Liver (tissue), 3 donors: ENCODE measurements around the gene MPP3.

Experiments used
- GABPA ChIP-seq, 2 donors: IDR thresholded peaks in 1 of 2; conservative IDR thresholded peaks in 1 of 2; 2 replicates each; pipeline ENCODE4 v1.6.1; 2016; ENCODE audit warnings: antibody characterized with exemption in 2 of 2, mild to moderate bottlenecking in 1 of 2, moderate library complexity in 1 of 2
- HNF4G ChIP-seq: IDR thresholded peaks from 2 replicates; pipeline ENCODE4 v1.6.1; 2016; ENCODE audit warnings: antibody characterized with exemption
- JUND ChIP-seq, 2 donors: IDR thresholded peaks; 2 replicates each; pipeline ENCODE4 v1.6.1; 2016; ENCODE audit warnings: antibody characterized with exemption in 2 of 2
- MAX ChIP-seq: IDR thresholded peaks from 2 replicates; pipeline ENCODE4 v1.6.1; 2016; ENCODE audit warnings: antibody characterized with exemption
- RAD21 ChIP-seq, 2 donors: IDR thresholded peaks; 2 replicates each; pipeline ENCODE4 v1.6.1; 2016; ENCODE audit warnings: antibody characterized with exemption in 2 of 2, mild to moderate bottlenecking in 2 of 2
- RXRA ChIP-seq, 2 donors: IDR thresholded peaks; 2 replicates each; pipeline ENCODE4 v1.6.1; 2017 to 2018; ENCODE audit warnings: antibody characterized with exemption in 2 of 2, mild to moderate bottlenecking in 1 of 2
- SP1 ChIP-seq: IDR thresholded peaks from 2 replicates; pipeline ENCODE4 v1.6.1; 2018; ENCODE audit warnings: antibody characterized with exemption, mild to moderate bottlenecking
- YY1 ChIP-seq: IDR thresholded peaks from 2 replicates; pipeline ENCODE4 v1.6.1; 2016; ENCODE audit warnings: antibody characterized with exemption, mild to moderate bottlenecking
- TF ChIP-seq, protein P1 (sequence below): IDR thresholded peaks from 2 replicates; pipeline ENCODE4 v1.6.1; 2016; ENCODE audit warnings: antibody characterized with exemption, mild to moderate bottlenecking
- TF ChIP-seq, protein P2 (sequence below): fragments of 150-350 bp; IDR thresholded peaks from 2 replicates; pipeline ENCODE4 v1.5.1; 2017; ENCODE audit warnings: improper control_type of control experiment, low read depth, low read length; ENCODE audit not compliant: missing input control
- donor health status: healthy.
- donor health status: healthy.

DNA sequence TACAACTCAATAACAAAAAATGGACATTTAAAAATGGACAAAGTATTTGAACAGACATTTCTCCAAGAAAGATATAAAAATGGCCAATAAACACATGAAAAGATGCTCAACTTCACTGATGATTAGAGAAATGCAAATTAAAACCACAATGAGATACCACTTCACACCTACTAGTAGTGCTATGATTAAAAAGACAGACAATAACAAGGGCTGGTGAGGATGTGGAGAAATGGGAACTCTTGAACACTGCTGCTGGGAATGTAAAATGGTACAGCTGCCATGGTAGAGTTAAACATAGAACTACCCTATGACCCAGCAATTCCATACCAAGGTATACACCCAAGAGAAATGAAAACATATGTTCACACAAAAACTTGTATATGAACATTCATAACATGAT lies 27.8 kb downstream of the MPP3 start:
- TF ChIP-seq, protein P1, sequence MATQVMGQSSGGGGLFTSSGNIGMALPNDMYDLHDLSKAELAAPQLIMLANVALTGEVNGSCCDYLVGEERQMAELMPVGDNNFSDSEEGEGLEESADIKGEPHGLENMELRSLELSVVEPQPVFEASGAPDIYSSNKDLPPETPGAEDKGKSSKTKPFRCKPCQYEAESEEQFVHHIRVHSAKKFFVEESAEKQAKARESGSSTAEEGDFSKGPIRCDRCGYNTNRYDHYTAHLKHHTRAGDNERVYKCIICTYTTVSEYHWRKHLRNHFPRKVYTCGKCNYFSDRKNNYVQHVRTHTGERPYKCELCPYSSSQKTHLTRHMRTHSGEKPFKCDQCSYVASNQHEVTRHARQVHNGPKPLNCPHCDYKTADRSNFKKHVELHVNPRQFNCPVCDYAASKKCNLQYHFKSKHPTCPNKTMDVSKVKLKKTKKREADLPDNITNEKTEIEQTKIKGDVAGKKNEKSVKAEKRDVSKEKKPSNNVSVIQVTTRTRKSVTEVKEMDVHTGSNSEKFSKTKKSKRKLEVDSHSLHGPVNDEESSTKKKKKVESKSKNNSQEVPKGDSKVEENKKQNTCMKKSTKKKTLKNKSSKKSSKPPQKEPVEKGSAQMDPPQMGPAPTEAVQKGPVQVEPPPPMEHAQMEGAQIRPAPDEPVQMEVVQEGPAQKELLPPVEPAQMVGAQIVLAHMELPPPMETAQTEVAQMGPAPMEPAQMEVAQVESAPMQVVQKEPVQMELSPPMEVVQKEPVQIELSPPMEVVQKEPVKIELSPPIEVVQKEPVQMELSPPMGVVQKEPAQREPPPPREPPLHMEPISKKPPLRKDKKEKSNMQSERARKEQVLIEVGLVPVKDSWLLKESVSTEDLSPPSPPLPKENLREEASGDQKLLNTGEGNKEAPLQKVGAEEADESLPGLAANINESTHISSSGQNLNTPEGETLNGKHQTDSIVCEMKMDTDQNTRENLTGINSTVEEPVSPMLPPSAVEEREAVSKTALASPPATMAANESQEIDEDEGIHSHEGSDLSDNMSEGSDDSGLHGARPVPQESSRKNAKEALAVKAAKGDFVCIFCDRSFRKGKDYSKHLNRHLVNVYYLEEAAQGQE: no peak
- TF ChIP-seq, protein P2, sequence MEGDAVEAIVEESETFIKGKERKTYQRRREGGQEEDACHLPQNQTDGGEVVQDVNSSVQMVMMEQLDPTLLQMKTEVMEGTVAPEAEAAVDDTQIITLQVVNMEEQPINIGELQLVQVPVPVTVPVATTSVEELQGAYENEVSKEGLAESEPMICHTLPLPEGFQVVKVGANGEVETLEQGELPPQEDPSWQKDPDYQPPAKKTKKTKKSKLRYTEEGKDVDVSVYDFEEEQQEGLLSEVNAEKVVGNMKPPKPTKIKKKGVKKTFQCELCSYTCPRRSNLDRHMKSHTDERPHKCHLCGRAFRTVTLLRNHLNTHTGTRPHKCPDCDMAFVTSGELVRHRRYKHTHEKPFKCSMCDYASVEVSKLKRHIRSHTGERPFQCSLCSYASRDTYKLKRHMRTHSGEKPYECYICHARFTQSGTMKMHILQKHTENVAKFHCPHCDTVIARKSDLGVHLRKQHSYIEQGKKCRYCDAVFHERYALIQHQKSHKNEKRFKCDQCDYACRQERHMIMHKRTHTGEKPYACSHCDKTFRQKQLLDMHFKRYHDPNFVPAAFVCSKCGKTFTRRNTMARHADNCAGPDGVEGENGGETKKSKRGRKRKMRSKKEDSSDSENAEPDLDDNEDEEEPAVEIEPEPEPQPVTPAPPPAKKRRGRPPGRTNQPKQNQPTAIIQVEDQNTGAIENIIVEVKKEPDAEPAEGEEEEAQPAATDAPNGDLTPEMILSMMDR: no peak
- no peak for TF ChIP-seq JUND (IDR thresholded peaks at IDR 0.05)
- TF ChIP-seq SP1: no peak
- TF ChIP-seq RAD21 (IDR thresholded peaks at IDR 0.05): no peak
- TF ChIP-seq YY1: no peak
- TF ChIP-seq RXRA (IDR thresholded peaks at IDR 0.05): no peak
- TF ChIP-seq GABPA (IDR thresholded peaks at IDR 0.05 in 1 of 2, conservative IDR thresholded peaks at IDR 0.05 in 1 of 2): no peak
- no peak for TF ChIP-seq MAX
- TF ChIP-seq HNF4G: no peak
